ENCODE data around the gene ANKRD13D. TPM values are rescaled to one million over a fixed set of nuclear protein-coding genes. Genes with fewer than 3 reads are reported as not detected.

The ANKRD13D gene
- total and polyA plus RNA-seq, 10 donors = 65.2 to 151 (median 126) TPM

DNA sequence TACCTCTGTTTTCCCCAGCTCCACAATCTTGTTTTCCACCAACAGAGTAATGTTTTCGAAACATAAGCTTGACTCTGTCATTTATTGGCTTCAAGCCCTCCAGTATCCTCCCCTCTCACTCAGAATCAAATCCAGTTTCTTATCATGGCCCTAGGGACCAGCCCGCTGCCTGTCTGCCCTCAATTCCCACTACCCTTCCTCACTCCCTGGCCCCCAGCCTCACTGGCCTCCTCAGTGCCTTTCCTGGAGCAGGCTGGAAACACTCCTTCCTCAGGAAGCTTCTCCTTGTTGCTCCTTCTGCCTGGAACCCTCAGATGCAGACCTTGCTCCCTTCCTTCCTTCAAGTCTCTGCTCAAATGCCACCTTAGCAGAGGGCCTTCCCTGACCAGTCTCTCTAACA is 60.4 kb downstream of the ANKRD13D start:
- H3K27me3 ChIP-seq (replicated peaks in 1 of 7) = no peaks in the 10 kb centered on the region
- peaks cover 64 to 95% (median 83%) of the 10 kb centered on the region in 6 donors for H3K4me1 ChIP-seq
- DNase-seq = no peak
- H3K9me3 ChIP-seq = no peaks in the 10 kb centered on the region
- H3K36me3 ChIP-seq = peaks cover 0 to 11% (median 0%) of the 10 kb centered on the region in 6 donors
- WGBS, 5 donors = 85 to 90% (median 88%) methylated on average over 2 of the region's 2 CpGs
- no peak for TF ChIP-seq POLR2AphosphoS5 (IDR thresholded peaks at IDR 0.05)
- no peak for TF ChIP-seq POLR2A (IDR thresholded peaks at IDR 0.05)
- TF ChIP-seq, protein P1, sequence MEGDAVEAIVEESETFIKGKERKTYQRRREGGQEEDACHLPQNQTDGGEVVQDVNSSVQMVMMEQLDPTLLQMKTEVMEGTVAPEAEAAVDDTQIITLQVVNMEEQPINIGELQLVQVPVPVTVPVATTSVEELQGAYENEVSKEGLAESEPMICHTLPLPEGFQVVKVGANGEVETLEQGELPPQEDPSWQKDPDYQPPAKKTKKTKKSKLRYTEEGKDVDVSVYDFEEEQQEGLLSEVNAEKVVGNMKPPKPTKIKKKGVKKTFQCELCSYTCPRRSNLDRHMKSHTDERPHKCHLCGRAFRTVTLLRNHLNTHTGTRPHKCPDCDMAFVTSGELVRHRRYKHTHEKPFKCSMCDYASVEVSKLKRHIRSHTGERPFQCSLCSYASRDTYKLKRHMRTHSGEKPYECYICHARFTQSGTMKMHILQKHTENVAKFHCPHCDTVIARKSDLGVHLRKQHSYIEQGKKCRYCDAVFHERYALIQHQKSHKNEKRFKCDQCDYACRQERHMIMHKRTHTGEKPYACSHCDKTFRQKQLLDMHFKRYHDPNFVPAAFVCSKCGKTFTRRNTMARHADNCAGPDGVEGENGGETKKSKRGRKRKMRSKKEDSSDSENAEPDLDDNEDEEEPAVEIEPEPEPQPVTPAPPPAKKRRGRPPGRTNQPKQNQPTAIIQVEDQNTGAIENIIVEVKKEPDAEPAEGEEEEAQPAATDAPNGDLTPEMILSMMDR (IDR thresholded peaks at IDR 0.05 in 8 of 11, conservative IDR thresholded peaks at IDR 0.05 in 3 of 11) = no peak
- intact Hi-C loops (cut with DNase I; ENCODE audit: low total_unique reads) = loop anchor here (5.0 kb wide), 1 partner anchor 33 kb away; no protein-coding TSS in a partner anchor
- H3K4me3 ChIP-seq = no peak overlapping the region
- H3K27ac ChIP-seq = peak overlapping the region in 7 of 8 donors; percentile 1 to 99 (median 37)

DNA sequence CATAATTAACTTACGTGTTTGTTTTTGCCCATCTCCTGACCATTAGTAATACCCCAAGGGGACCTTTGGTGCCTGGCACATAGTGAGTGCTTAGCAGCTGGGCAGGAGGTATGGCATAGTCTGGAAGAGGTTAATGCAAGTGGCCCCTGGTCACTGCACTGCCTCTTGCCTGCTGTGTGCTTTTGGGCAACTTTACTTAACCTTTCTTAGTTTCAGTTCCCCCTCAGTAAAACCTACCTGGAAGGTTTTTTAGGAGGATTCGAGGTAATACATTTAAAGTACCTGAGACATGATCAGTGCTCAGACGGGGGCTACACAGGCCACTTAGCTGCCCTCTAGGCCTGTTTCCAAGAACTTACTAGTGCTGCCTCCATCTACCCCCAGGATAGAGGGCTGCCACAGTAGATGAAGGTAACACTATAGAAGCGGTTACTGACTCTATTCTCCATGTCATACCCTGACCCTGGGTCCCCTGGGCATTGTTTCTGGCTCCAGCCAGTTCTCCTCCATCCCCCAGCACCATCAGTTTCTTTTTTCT is 60.9 kb downstream of the ANKRD13D start:
- Histone ChIP-seq H3K27me3 (replicated peaks in 1 of 7) (no peaks in the 10 kb centered on the region), H3K4me1 (peaks cover 64 to 95% (median 83%) of the 10 kb centered on the region in 6 donors), H3K36me3 (peaks cover 0 to 11% (median 0%) of the 10 kb centered on the region in 6 donors), H3K27ac (peak overlapping the region in 7 of 8 donors; percentile 1 to 99 (median 37)), H3K4me3 (no peak overlapping the region), H3K9me3 (no peaks in the 10 kb centered on the region)
- intact Hi-C loops (cut with DNase I; ENCODE audit: low total_unique reads) = loop anchor here (5.0 kb wide), 1 partner anchor 32 kb away; no protein-coding TSS in a partner anchor
- DNase-seq = no peak
- TF ChIP-seq, protein P1 (IDR thresholded peaks at IDR 0.05 in 8 of 11, conservative IDR thresholded peaks at IDR 0.05 in 3 of 11) = no peak
- TF ChIP-seq POLR2A (IDR thresholded peaks at IDR 0.05) = no peak
- no peak for TF ChIP-seq POLR2AphosphoS5 (IDR thresholded peaks at IDR 0.05)
- 71 to 80% (median 78%) methylated on average over 4 of the region's 4 CpGs for WGBS, 5 donors

DNA sequence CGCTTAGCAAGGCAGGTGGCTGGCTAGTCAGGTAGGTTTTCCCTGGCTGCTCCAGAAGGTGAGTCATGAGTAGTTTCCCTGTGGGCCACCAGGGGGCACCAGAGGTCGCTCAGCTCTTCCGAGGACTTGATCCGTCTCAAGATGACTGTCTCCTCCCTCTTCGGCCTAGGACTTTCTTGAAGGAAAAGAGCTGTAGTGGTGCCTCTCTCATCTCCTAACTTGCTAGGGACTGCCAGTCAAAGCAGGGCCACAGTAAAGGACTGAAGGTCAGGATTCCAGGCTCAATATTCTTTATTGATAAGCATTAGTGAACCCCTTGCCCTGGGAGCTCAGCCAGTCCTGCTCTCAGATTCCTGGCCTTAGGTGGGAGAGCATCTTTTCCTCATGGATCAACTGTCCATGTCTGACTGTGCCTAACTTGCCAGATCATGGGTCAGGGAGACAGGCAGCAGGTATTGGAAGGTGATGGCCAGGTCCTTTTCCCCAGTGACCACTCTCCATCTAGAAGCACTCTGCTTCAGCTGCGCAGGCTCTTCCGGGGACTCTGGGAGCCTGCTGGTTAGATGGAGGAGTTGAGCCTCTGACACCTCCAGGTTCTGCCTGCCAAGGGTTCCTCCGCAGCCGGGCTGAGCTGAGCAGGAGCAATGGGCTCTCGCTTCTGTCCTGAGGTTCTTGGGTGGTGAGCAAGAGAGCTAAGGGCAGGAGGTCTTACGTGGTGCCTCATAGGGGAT is 62.3 kb downstream of the ANKRD13D start:
- Histone ChIP-seq H3K9me3 (no peaks in the 10 kb centered on the region), H3K27me3 (replicated peaks in 1 of 7) (no peaks in the 10 kb centered on the region), H3K4me3 (peak overlapping the region in 6 of 8 donors; percentile 61 to 78 (median 66)), H3K4me1 (peaks cover 69 to 95% (median 83%) of the 10 kb centered on the region in 6 donors), H3K36me3 (peaks cover 0 to 11% (median 0%) of the 10 kb centered on the region in 6 donors), H3K27ac (peak overlapping the region; percentile 90 to 100 (median 100))
- DNase-seq = peak; percentile 90
- TF ChIP-seq, protein P1 (IDR thresholded peaks at IDR 0.05 in 8 of 11, conservative IDR thresholded peaks at IDR 0.05 in 3 of 11) = peak; percentile 80 to 96 (median 91)
- peak in 2 of 3 donors; percentile 36 to 59 for TF ChIP-seq POLR2AphosphoS5 (IDR thresholded peaks at IDR 0.05)
- no peak for TF ChIP-seq POLR2A (IDR thresholded peaks at IDR 0.05)
- WGBS, 5 donors = 51 to 57% (median 55%) methylated on average over 10 to 11 of the region's 11 CpGs
- intact Hi-C loops (cut with DNase I; ENCODE audit: low total_unique reads) = no loop called here

Other genes starting within 250 kb of the ANKRD13D start
- gene RHOD, start 232.5 kb upstream of the ANKRD13D start, total RNA-seq = 1 to 10 TPM; 1.3 to 6.4 (median 2.2) TPM
- 1 to 10 TPM; 3.1 to 3.6 (median 3.5) TPM for gene RHOD, start 232.5 kb upstream of the ANKRD13D start, polyA plus RNA-seq
- 100 to 1,000 TPM in 6 of 7 donors, 10 to 100 TPM in 1; 96.0 to 149 (median 130) TPM for gene KDM2A, start 170.0 kb upstream of the ANKRD13D start, total RNA-seq
- 10 to 100 TPM; 18.5 to 36.2 (median 28.9) TPM for gene KDM2A, start 170.0 kb upstream of the ANKRD13D start, polyA plus RNA-seq
- gene GRK2, start 22.8 kb upstream of the ANKRD13D start, total RNA-seq = 100 to 1,000 TPM; 168 to 301 (median 263) TPM
- 100 to 1,000 TPM; 119 to 270 (median 192) TPM for gene GRK2, start 22.8 kb upstream of the ANKRD13D start, polyA plus RNA-seq
- gene SSH3, start 14.2 kb downstream of the ANKRD13D start, total RNA-seq = 10 to 100 TPM; 14.6 to 31.8 (median 22.9) TPM
- 10 to 100 TPM in 1 of 3 donors, 1 to 10 TPM in 2; 4.3 to 11.1 (median 5.9) TPM for gene SSH3, start 14.2 kb downstream of the ANKRD13D start, polyA plus RNA-seq
- gene POLD4, start 64.2 kb downstream of the ANKRD13D start, total RNA-seq = 100 to 1,000 TPM in 4 of 7 donors, 10 to 100 TPM in 3; 81.4 to 159 (median 103) TPM
- gene POLD4, start 64.2 kb downstream of the ANKRD13D start, polyA plus RNA-seq = 100 to 1,000 TPM; 267 to 290 (median 279) TPM
- 10 to 100 TPM in 2 of 7 donors, 1 to 10 TPM in 5; 4.3 to 13.7 (median 6.7) TPM for gene CLCF1, start 84.3 kb downstream of the ANKRD13D start, total RNA-seq
- gene CLCF1, start 84.3 kb downstream of the ANKRD13D start, polyA plus RNA-seq = 1 to 10 TPM; 6.0 to 9.3 (median 9.0) TPM
- 10 to 100 TPM; 21.6 to 37.5 (median 29.7) TPM for gene RAD9A, start 102.7 kb downstream of the ANKRD13D start, total RNA-seq
- 10 to 100 TPM; 18.2 to 44.8 (median 37.1) TPM for gene RAD9A, start 102.7 kb downstream of the ANKRD13D start, polyA plus RNA-seq
- 100 to 1,000 TPM; 147 to 192 (median 157) TPM for gene PPP1CA, start 112.6 kb downstream of the ANKRD13D start, total RNA-seq
- gene PPP1CA, start 112.6 kb downstream of the ANKRD13D start, polyA plus RNA-seq = 100 to 1,000 TPM; 152 to 207 (median 170) TPM
- 100 to 1,000 TPM in 4 of 7 donors, 10 to 100 TPM in 3; 66.3 to 132 (median 101) TPM for gene TBC1D10C, start 114.8 kb downstream of the ANKRD13D start, total RNA-seq
- gene TBC1D10C, start 114.8 kb downstream of the ANKRD13D start, polyA plus RNA-seq = 100 to 1,000 TPM; 174 to 270 (median 196) TPM
- 1 to 10 TPM; 1.9 to 4.4 (median 2.1) TPM for gene CARNS1, start 126.4 kb downstream of the ANKRD13D start, total RNA-seq
- 1 to 10 TPM; 1.0 to 2.0 (median 1.8) TPM for gene CARNS1, start 126.4 kb downstream of the ANKRD13D start, polyA plus RNA-seq
- gene RPS6KB2, start 139.2 kb downstream of the ANKRD13D start, total RNA-seq = 10 to 100 TPM; 51.5 to 65.4 (median 55.4) TPM
- 10 to 100 TPM; 39.5 to 95.0 (median 53.8) TPM for gene RPS6KB2, start 139.2 kb downstream of the ANKRD13D start, polyA plus RNA-seq
- 100 to 1,000 TPM; 119 to 278 (median 187) TPM for gene PTPRCAP, start 148.4 kb downstream of the ANKRD13D start, total RNA-seq
- 100 to 1,000 TPM; 410 to 557 (median 479) TPM for gene PTPRCAP, start 148.4 kb downstream of the ANKRD13D start, polyA plus RNA-seq
- gene CORO1B, start 154.2 kb downstream of the ANKRD13D start, total RNA-seq = 100 to 1,000 TPM in 4 of 7 donors, 10 to 100 TPM in 3; 68.1 to 143 (median 117) TPM
- gene CORO1B, start 154.2 kb downstream of the ANKRD13D start, polyA plus RNA-seq = 10 to 100 TPM; 40.5 to 70.8 (median 53.7) TPM
- gene GPR152, start 163.4 kb downstream of the ANKRD13D start, total RNA-seq = not detected
- under 1 TPM in 1 of 3 donors, not detected in 2; 0.10 TPM for gene GPR152, start 163.4 kb downstream of the ANKRD13D start, polyA plus RNA-seq
- 10 to 100 TPM; 12.7 to 27.3 (median 21.3) TPM for gene CABP4, start 166.1 kb downstream of the ANKRD13D start, total RNA-seq
- gene CABP4, start 166.1 kb downstream of the ANKRD13D start, polyA plus RNA-seq = 1 to 10 TPM; 2.6 to 6.2 (median 3.0) TPM
- gene TMEM134, start 179.9 kb downstream of the ANKRD13D start, total RNA-seq = 100 to 1,000 TPM in 3 of 7 donors, 10 to 100 TPM in 4; 48.5 to 192 (median 66.6) TPM
- 100 to 1,000 TPM in 1 of 3 donors, 10 to 100 TPM in 2; 94.6 to 123 (median 95.1) TPM for gene TMEM134, start 179.9 kb downstream of the ANKRD13D start, polyA plus RNA-seq
- 10 to 100 TPM; 72.2 to 95.8 (median 88.1) TPM for gene AIP, start 193.7 kb downstream of the ANKRD13D start, total RNA-seq
- gene AIP, start 193.7 kb downstream of the ANKRD13D start, polyA plus RNA-seq = 100 to 1,000 TPM; 135 to 146 (median 141) TPM
- gene PITPNM1, start 216.1 kb downstream of the ANKRD13D start, total RNA-seq = 10 to 100 TPM; 42.5 to 86.9 (median 74.9) TPM
- gene PITPNM1, start 216.1 kb downstream of the ANKRD13D start, polyA plus RNA-seq = 10 to 100 TPM; 17.8 to 67.0 (median 29.2) TPM
- gene CDK2AP2, start 218.9 kb downstream of the ANKRD13D start, total RNA-seq = 10 to 100 TPM; 32.9 to 49.9 (median 40.9) TPM
- gene CDK2AP2, start 218.9 kb downstream of the ANKRD13D start, polyA plus RNA-seq = 10 to 100 TPM; 35.6 to 57.1 (median 51.0) TPM
- not detected for gene CABP2, start 234.1 kb downstream of the ANKRD13D start, total RNA-seq
- gene CABP2, start 234.1 kb downstream of the ANKRD13D start, polyA plus RNA-seq = not detected